GM23338 (cell line): Measurements from ENCODE around the gene TMEM229B. TPM values are rescaled to one million over a fixed set of nuclear protein-coding genes. Genes with fewer than 3 reads are reported as not detected.

Source experiments
- ATAC-seq: fragments of 200-7000 bp; cut with Tn5 transposase; 3 replicates; pipeline ENCODE4 v1.9.1; 2020
- DNase-seq: peaks from one replicate; pipeline ENCODE4 v3.0.0-alpha.2; 2015; ENCODE audit warnings: low spot score
- H2AFZ ChIP-seq: fragments of 200-600 bp; sonication (generic); 2 replicates; pipeline ENCODE4 v1.8.0; 2016; ENCODE audit warnings: antibody characterized with exemption, mild to moderate bottlenecking, moderate library complexity
- H3F3A ChIP-seq: fragments of 200-600 bp; sonication (generic); replicated peaks from 2 replicates; pipeline ENCODE4 v1.8.0; 2017; ENCODE audit warnings: antibody characterized with exemption, mixed run types, low read depth
- H3K27ac ChIP-seq: fragments of 200-600 bp; sonication (generic); 2 replicates; pipeline ENCODE4 v1.6.1; 2016; ENCODE audit warnings: low read depth
- H3K27me3 ChIP-seq: fragments of 200-600 bp; sonication (generic); 2 replicates; pipeline ENCODE4 v1.8.0; 2016; ENCODE audit warnings: mild to moderate bottlenecking, mixed run types, moderate library complexity; ENCODE audit not compliant: insufficient read depth
- H3K36me3 ChIP-seq: fragments of 200-600 bp; sonication (generic); 2 replicates; pipeline ENCODE4 v1.8.0; 2016; ENCODE audit warnings: mild to moderate bottlenecking; ENCODE audit not compliant: insufficient read depth
- H3K4me1 ChIP-seq: fragments of 200-600 bp; sonication (generic); 2 replicates; pipeline ENCODE4 v1.8.0; 2016; ENCODE audit warnings: mild to moderate bottlenecking, moderate library complexity; ENCODE audit not compliant: insufficient read depth
- H3K4me2 ChIP-seq: fragments of 200-600 bp; sonication (generic); 2 replicates; pipeline ENCODE4 v1.7.1; 2017; ENCODE audit warnings: mixed run types
- H3K4me3 ChIP-seq: fragments of 200-600 bp; sonication (generic); 2 replicates; pipeline ENCODE4 v1.6.1; 2016; ENCODE audit warnings: mixed run types
- H3K79me2 ChIP-seq: fragments of 200-600 bp; sonication (generic); replicated peaks from 2 replicates; pipeline ENCODE4 v1.8.0; 2017; ENCODE audit warnings: mild to moderate bottlenecking; ENCODE audit not compliant: insufficient read depth
- H3K9me2 ChIP-seq: fragments of 200-600 bp; sonication (generic); 2 replicates; pipeline ENCODE4 v1.8.0; 2017; ENCODE audit not compliant: insufficient read depth
- H4K20me1 ChIP-seq: fragments of 200-600 bp; sonication (generic); replicated peaks from 2 replicates; pipeline ENCODE4 v1.8.0; 2017; ENCODE audit warnings: mild to moderate bottlenecking; ENCODE audit not compliant: insufficient read depth
- H3K27ac Mint-ChIP-seq: 2 replicates; pipeline ENCODE4 v1.8.0; 2020; ENCODE audit warnings: inconsistent platforms, mild to moderate bottlenecking, moderate library complexity, mixed read lengths
- H3K27me3 Mint-ChIP-seq: 3 replicates; pipeline ENCODE4 v1.8.0; 2022; ENCODE audit warnings: low read depth, mild to moderate bottlenecking, moderate library complexity, mixed read lengths, inconsistent platforms; ENCODE audit not compliant: insufficient read depth, poor library complexity
- H3K36me3 Mint-ChIP-seq: 3 replicates; pipeline ENCODE4 v1.8.0; 2021; ENCODE audit warnings: low read depth, mild to moderate bottlenecking, inconsistent platforms, moderate library complexity, mixed read lengths
- H3K4me1 Mint-ChIP-seq: 3 replicates; pipeline ENCODE4 v1.8.0; 2020; ENCODE audit warnings: mild to moderate bottlenecking, inconsistent platforms, mixed read lengths
- H3K4me3 Mint-ChIP-seq: 3 replicates; pipeline ENCODE4 v1.8.0; 2021; ENCODE audit warnings: moderate library complexity, mild to moderate bottlenecking, inconsistent platforms, mixed read lengths
- H3K9me3 Mint-ChIP-seq: 3 replicates; pipeline ENCODE4 v1.8.0; 2020; ENCODE audit warnings: moderate library complexity, mild to moderate bottlenecking, inconsistent platforms, mixed read lengths
- CREB1 ChIP-seq: fragments of 250-450 bp; sonication (Bioruptor Pico); IDR thresholded peaks from 2 replicates; pipeline ENCODE4 v1.5.0; 2020; ENCODE audit warnings: low read depth, mild to moderate bottlenecking, moderate library complexity
- CTCF ChIP-seq, 2 experiments: fragments of 200-600 bp in 1 of 2; sonication (generic) in 1 of 2; conservative IDR thresholded peaks; 2 replicates each; pipeline versions ENCODE4 v1.5.1 to v1.6.1; 2016 to 2017; ENCODE audit warnings: antibody characterized with exemption in 2 of 2, low read depth in 2 of 2, mild to moderate bottlenecking in 2 of 2, moderate library complexity in 1 of 2
- NANOG ChIP-seq: IDR thresholded peaks from 2 replicates; pipeline ENCODE4 v1.6.1; 2016; ENCODE audit warnings: antibody characterized with exemption, borderline replicate concordance
- POLR2AphosphoS5 ChIP-seq: IDR thresholded peaks from 2 replicates; pipeline ENCODE4 v1.6.1; 2016; ENCODE audit warnings: antibody characterized with exemption, low read depth
- REST ChIP-seq: IDR thresholded peaks from one replicate; pipeline ENCODE4 v1.6.1; 2018; ENCODE audit warnings: antibody characterized with exemption; ENCODE audit not compliant: unreplicated experiment
- ZNF462 ChIP-seq: fragments of 250-450 bp; sonication (Bioruptor Pico); IDR thresholded peaks from 2 replicates; pipeline ENCODE4 v1.5.0; 2020; ENCODE audit warnings: mild to moderate bottlenecking, moderate library complexity
- polyA plus RNA-seq: library from polyadenylated mRNA; unstranded; fragments of >200 nt; fragmentation: Nextera tagmentation; extraction: Ambion mirVana; gene quantifications from 2 replicates; pipeline ENCODE4 v1.2.1, GENCODE V29; 2016
- total RNA-seq: library from RNA; depleted of rRNA; stranded (reverse); fragments of >200 nt; shearing (Covaris generic); gene quantifications from 2 replicates; pipeline ENCODE4 v1.2.3, GENCODE V29; 2014

Gene TMEM229B
- total and polyA plus RNA-seq, 2 experiments from 2014 or later, result 0.42 to 2.4 TPM

GRCh38 chr14:67473290-67474082 lies 15.0 kb downstream of the TMEM229B start:
- no peak overlapping the region for H3K4me3 ChIP-seq
- no peaks in the 10 kb centered on the region for H3K36me3 ChIP-seq
- no peaks in the 10 kb centered on the region for H3K79me2 ChIP-seq
- H2AFZ ChIP-seq, result no peak overlapping the region
- H3K4me1 ChIP-seq, result no peaks in the 10 kb centered on the region
- ATAC-seq (no peak), DNase-seq (no peak)
- H4K20me1 ChIP-seq, result no peaks in the 10 kb centered on the region
- peaks cover 5% of the 10 kb centered on the region for H3K27me3 Mint-ChIP-seq
- H3K27ac ChIP-seq, result no peak overlapping the region
- H3K4me3 Mint-ChIP-seq, result no peak overlapping the region
- no peaks in the 10 kb centered on the region for H3K9me2 ChIP-seq
- H3K9me3 Mint-ChIP-seq, result no peaks in the 10 kb centered on the region
- no peaks in the 10 kb centered on the region for H3K27me3 ChIP-seq
- peaks cover 3% of the 10 kb centered on the region; the same call in 2 of the 3 replicates for H3K4me1 Mint-ChIP-seq
- H3K36me3 Mint-ChIP-seq, result no peaks in the 10 kb centered on the region
- H3K4me2 ChIP-seq, result no peak overlapping the region
- H3K27ac Mint-ChIP-seq, result no peak overlapping the region
- TF ChIP-seq NANOG (no peak), POLR2AphosphoS5 (no peak), ZNF462 (CRISPR knock-in tag) (no peak), CTCF (conservative IDR thresholded peaks at IDR 0.05; ENCODE audit: low read depth in 2 of 2) (peak; percentile 27 to 45), CREB1 (no peak), REST (no peak)
- no peaks in the 10 kb centered on the region for H3F3A ChIP-seq
